ENCODE results near the gene DES.

The DES gene

GRCh38 chr2:219438453-219438852 is 20.3 kb downstream of the DES start:
- no peak for DNase-seq (ENCODE audit: low read depth in 3 of 3)

DNA sequence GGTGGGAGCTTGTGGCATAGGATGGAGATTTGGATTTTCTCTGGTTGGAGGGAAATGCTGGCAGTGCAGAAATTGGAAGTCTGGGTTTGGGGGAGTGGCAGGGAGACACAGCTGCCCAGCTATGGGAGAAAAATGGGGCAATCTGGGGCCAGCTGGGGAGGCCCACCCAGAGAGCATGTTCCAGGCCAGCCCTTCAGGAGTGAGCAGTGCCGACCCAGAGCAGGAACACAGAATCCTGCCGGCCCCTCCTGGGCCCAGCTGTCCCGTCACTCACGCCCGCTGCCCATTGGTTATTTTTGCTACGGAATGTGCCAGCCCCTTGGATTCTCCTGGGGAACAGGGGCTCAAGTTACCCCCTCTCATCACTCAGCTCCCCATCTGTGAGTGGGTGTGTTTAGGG is 21.3 kb downstream of the DES start:
- no peak for DNase-seq (ENCODE audit: low read depth in 3 of 3)

DNA sequence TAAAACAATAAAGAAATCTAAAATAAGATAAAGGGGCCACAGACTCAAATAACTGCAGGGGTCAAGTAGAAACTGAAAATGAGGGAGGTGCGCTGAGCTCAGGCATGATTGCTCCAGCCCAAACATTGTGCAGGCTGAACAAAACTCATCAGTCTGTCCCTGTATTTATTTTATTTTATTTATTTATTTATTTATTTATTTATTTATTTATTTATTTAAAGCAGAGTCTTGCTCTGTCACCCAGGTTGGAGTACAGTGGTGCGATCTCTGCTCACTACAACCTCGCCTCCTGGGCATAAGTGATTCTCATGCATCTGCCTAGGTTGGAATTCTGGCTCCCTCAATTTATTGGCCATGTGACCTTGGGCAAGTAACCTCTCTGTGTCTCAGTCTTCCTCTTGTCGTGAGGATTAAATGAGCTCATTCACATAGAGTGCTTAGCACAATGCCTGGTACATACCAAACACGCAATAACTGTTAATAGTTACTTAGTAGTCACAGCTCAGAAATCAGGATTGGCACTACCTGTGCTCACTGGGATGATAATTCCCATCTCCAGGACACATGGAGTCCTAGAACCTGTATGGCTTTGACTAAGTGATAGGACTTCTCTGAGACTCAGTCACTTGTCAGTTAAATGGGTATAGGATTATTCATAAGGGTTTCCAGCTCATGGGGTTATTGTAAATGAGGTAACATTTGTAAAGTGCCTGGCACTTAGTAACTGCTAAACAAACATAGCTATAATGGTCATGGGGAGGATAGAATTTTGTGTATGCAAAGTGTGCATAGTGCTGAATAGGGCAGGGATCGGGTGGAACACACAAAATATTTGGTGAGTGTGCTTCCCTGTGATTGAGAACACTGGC is 22.4 kb downstream of the DES start:
- DNase-seq (ENCODE audit: low read depth in 3 of 3), result no peak

DNA sequence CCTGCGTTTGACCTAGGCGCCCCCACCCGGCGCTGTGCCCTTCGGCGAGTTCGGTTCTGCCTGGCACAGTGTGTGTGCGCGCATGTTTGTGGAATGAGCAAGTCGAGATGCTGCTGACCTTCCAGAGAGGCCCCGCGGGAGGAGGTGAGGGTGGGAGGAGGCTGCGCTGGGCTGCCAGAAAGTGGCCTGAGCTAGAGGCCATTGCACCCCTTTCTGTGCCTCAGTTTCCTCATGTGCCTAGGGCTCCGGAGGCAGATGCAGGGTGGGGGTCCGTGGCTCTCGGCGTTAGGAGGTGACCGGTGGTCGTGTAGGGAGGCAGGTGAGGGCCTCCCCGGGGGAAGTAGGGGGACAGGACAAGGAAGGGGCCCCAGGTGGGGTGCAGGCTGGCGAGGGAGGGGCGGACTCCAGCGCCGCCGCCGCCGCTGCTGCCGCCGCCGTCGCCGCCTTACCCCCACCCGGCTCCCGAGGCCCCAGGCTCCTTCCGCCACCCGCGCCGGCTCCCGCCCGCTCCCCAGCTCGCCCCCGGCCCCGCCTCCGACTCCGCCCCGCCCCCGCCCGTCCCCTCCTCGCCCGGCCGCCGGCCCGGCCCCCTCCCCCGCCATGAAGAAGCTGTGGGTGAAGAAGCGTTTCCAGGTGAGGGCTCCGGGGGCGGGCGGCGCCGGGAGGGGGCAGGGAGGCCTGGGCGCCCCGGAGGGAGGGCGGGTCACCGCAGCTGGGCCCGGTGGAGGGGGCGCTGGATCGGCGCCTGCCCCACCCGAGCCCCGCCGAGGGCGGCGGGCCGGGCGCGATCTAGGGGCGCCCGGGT is 23.5 kb downstream of the DES start:
- DNase-seq (ENCODE audit: low read depth in 3 of 3), result peak in 1 of 3 experiments; percentile 55

- DNase-seq (ENCODE audit: low read depth in 3 of 3), result no peak
These were observed 24.3 kb downstream of the DES start for GRCh38 chr2:219442256-219443015.

DNA sequence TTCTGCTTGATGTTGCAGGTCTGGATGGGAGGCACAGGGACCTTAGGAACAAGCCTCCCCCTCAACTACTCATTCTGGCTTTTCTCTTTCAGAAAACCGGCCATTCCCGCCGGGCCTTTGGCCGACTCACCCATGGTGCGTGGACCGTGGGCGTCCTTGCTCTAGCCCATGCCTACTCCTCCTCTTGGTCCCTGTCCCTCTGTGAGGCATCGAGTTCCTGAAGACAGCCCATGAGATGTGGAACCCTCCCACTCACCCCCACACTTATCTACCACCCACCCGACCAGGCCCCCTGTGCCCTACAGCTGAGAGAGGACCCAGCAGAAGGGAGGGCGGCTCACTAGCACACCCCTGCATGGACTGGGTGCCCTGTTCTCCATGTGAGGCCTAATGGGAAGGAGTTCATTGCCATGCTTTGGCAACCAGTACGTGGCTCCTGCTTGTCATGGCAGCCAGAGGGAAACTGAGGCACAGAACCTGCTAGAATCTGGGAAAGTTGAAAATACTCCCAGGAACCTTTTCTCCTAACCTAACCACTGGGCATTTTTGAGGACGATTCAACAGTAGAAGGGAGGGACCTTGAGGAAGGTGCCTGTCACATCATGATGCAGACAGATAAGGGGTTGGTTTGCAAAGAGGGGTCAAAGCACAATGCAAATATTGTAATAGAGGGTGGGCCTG is 25.0 kb downstream of the DES start:
- DNase-seq (ENCODE audit: low read depth in 3 of 3), result no peak

DNA sequence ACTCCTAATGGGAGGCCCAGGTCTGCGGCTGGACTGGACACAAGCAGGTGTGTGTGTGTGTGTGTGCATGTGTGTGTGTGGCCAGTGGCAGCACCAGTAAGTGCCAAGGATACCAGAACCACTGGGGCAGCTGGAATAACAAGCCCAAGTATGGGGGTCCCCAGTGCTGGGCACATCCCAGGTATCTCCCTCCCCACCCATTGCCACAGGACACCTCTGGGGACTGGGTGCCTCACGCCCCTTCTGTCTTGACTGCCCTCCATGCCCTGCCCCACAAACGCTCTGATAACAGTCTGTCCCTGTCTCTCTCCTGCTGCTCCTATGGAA is 25.5 kb downstream of the DES start:
- DNase-seq (ENCODE audit: low read depth in 3 of 3), result no peak

GRCh38 chr2:219444566-219445091 is 26.5 kb downstream of the DES start:
- DNase-seq (ENCODE audit: low read depth in 3 of 3), result no peak

DNA sequence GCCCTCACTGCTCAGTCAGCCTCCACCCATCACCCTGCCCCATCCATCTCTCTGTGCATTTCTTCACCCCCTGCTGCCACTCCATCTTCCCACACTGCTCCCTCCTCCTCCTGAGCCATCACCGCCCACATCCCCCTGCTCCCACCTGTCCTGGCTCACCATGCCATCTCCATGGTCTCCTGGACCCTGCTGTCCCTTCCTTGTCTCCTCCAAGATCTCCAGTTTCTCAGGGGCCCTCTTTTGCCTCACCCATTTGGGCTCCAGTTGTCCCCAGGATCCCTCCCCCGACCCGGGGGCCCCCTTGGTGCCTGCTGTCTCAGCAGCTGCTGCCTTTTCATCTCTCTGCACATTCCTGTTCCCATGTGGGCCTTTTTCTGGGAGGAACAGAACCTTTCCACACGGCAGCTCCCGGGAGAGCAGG is 27.1 kb downstream of the DES start:
- no peak for DNase-seq (ENCODE audit: low read depth in 3 of 3)

DNA sequence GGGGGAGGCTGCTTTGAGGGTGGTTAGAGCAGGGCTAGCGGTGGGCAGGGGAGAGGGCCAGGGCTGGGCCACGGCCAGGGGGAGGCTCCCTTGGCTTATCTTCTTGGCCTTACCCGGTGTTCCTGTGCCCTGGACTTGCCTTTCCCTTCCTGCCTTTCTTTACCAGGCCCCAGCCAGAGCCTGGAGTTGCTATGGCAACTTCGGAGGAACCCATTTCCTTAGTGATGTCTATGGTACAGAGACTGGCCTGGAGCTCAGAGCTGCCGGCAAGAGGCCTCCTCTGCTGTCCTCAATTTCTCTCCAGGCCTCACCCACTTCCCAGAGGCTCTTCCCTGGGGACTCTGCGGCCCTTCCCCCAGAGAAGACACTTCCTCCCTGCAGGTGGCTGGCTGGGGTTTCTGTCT is 27.9 kb downstream of the DES start:
- no peak for DNase-seq (ENCODE audit: low read depth in 3 of 3)

GRCh38 chr2:219446689-219447088 is 28.5 kb downstream of the DES start:
- no peak for DNase-seq (ENCODE audit: low read depth in 3 of 3)

GRCh38 chr2:219447242-219448098 is 29.3 kb downstream of the DES start:
- DNase-seq (ENCODE audit: low read depth in 3 of 3), result no peak

- no peak for DNase-seq (ENCODE audit: low read depth in 3 of 3)
These were observed 30.1 kb downstream of the DES start for GRCh38 chr2:219448099-219448775.

DNA sequence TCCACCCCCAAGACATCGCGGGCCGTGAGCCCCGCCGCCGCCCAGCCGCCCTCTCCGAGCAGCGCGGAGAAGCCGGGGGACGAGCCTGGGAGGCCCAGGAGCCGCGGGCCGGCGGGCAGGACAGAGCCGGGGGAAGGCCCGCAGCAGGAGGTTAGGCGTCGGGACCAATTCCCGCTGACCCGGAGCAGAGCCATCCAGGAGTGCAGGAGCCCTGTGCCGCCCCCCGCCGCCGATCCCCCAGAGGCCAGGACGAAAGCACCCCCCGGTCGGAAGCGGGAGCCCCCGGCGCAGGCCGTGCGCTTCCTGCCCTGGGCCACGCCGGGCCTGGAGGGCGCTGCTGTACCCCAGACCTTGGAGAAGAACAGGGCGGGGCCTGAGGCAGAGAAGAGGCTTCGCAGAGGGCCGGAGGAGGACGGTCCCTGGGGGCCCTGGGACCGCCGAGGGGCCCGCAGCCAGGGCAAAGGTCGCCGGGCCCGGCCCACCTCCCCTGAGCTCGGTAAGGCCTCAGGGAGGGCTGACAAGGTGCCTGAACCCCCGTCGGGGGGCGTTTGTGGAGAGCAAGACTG is 30.7 kb downstream of the DES start:
- DNase-seq (ENCODE audit: low read depth in 3 of 3), result no peak

- DNase-seq (ENCODE audit: low read depth in 3 of 3), result no peak
These were observed 31.4 kb downstream of the DES start for GRCh38 chr2:219449609-219450008.

DNA sequence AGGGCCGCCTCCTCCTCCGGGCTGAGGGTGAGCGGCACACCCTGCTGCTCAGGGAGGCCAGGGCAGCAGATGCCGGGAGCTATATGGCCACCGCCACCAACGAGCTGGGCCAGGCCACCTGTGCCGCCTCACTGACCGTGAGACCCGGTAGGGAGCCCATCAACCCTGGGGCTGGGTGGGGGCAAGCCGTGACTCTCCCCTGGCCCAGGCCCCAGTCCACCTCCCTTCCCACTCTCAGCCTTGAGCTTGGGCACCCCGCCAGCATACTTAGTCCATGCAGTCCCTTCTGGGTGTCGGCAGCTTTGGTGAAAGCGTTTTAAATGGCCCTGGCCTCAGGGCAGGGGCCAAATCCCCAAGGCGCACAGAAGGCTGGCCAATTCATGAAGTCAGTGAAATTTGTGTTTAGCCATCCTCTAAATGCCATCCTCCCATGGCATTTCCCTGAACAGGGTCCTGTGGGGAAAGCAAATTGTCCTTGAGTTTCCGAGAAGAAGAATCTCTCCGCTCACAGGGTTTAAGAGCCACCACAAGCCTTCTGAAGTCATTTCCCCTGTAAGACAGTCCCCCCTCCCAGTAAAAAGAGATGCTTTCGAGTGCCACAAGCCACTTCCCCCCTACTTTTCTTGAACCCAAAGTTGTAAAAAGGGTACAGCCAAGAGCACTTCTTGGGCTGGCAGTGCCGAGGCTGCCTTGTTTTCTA is 33.6 kb downstream of the DES start:
- DNase-seq (ENCODE audit: low read depth in 3 of 3), result no peak

GRCh38 chr2:219452361-219453317 is 34.5 kb downstream of the DES start:
- DNase-seq (ENCODE audit: low read depth in 3 of 3), result no peak
